ENCODE data around the gene TDRD7. TPM values are rescaled to one million over a fixed set of nuclear protein-coding genes. Genes with fewer than 3 reads are reported as not detected.

Gene TDRD7
- total and polyA plus RNA-seq, 3 donors from 2014 or later = 31.2 to 85.8 (median 32.2) TPM

GRCh38 chr9:97503862-97504210 is 91.9 kb downstream of the TDRD7 start:
- intact Hi-C loops (cut with DNase I; ENCODE audit: low total_unique reads) = loop anchor here (10.0 kb wide), 1 partner anchor 51 kb away; no protein-coding TSS in a partner anchor
- peaks cover 9% of the 10 kb centered on the region for H3K4me1 ChIP-seq

GRCh38 chr9:97504381-97505216 is 92.7 kb downstream of the TDRD7 start:
- H3K4me1 ChIP-seq = peaks cover 9% of the 10 kb centered on the region
- 68 to 79% methylated on average over 8 of the region's 8 CpGs for WGBS, 2 donors
- no peaks in the 10 kb centered on the region for H3K27me3 ChIP-seq
- H3K27ac ChIP-seq = no peak overlapping the region
- no peak for DNase-seq
- TF ChIP-seq CTCF (IDR thresholded peaks at IDR 0.05) (no peak), POLR2A (IDR thresholded peaks at IDR 0.05) (no peak)
- H3K36me3 ChIP-seq (ENCODE audit: low read depth, missing control alignments) = no peaks in the 10 kb centered on the region
- H3K4me3 ChIP-seq = no peak overlapping the region
- intact Hi-C loops (cut with DNase I; ENCODE audit: low total_unique reads) = loop anchor here (10.0 kb wide), 1 partner anchor 50 kb away; no protein-coding TSS in a partner anchor
- H3K9me3 ChIP-seq = no peaks in the 10 kb centered on the region

More at GRCh38 chr9:97503862-97504210, 91.9 kb downstream of the TDRD7 start:
- Histone ChIP-seq H3K4me3 (no peak overlapping the region), H3K27me3 (no peaks in the 10 kb centered on the region), H3K27ac (no peak overlapping the region), H3K9me3 (no peaks in the 10 kb centered on the region), H3K36me3 (ENCODE audit: low read depth, missing control alignments) (no peaks in the 10 kb centered on the region)
- no peak for TF ChIP-seq CTCF (IDR thresholded peaks at IDR 0.05)
- TF ChIP-seq POLR2A (IDR thresholded peaks at IDR 0.05) = no peak
- DNase-seq = no peak
- 71 to 96% methylated on average over 1 of the region's 1 CpG for WGBS, 2 donors

GRCh38 chr9:97505845-97506244 is 93.9 kb downstream of the TDRD7 start:
- Histone ChIP-seq H3K27ac (no peak overlapping the region), H3K27me3 (no peaks in the 10 kb centered on the region), H3K4me3 (no peak overlapping the region), H3K36me3 (ENCODE audit: low read depth, missing control alignments) (no peaks in the 10 kb centered on the region), H3K9me3 (no peaks in the 10 kb centered on the region), H3K4me1 (peaks cover 9% of the 10 kb centered on the region)
- DNase-seq = no peak
- TF ChIP-seq CTCF (IDR thresholded peaks at IDR 0.05) (no peak), POLR2A (IDR thresholded peaks at IDR 0.05) (no peak)
- intact Hi-C loops (cut with DNase I; ENCODE audit: low total_unique reads) = loop anchor here (10.0 kb wide), 1 partner anchor 49 kb away; no protein-coding TSS in a partner anchor
- WGBS, 2 donors = 93 to 96% methylated on average over 3 of the region's 3 CpGs

- Histone ChIP-seq H3K4me3 (no peak overlapping the region), H3K27ac (no peak overlapping the region), H3K36me3 (ENCODE audit: low read depth, missing control alignments) (no peaks in the 10 kb centered on the region), H3K27me3 (no peaks in the 10 kb centered on the region), H3K4me1 (peaks cover 9% of the 10 kb centered on the region), H3K9me3 (no peaks in the 10 kb centered on the region)
- WGBS, 2 donors = 86 to 91% methylated on average over 4 of the region's 4 CpGs
- TF ChIP-seq POLR2A (IDR thresholded peaks at IDR 0.05) (no peak), CTCF (IDR thresholded peaks at IDR 0.05) (no peak)
- no peak for DNase-seq
- intact Hi-C loops (cut with DNase I; ENCODE audit: low total_unique reads) = loop anchor here (10.0 kb wide), 1 partner anchor 48 kb away; no protein-coding TSS in a partner anchor
Measured at GRCh38 chr9:97506306-97506705, 94.4 kb downstream of the TDRD7 start.
